Cardiac septum (tissue), 1 donor: Measurements from ENCODE around the gene LGR6. TPM values are rescaled to one million over a fixed set of nuclear protein-coding genes. Genes with fewer than 3 reads are reported as not detected.
"Not testable (repeated sequence)": the region's sequence is repeated elsewhere in the genome, so short reads cannot be mapped to it uniquely, and the experiment has no call there.

Experiments
- DNase-seq: peaks from one replicate; pipeline ENCODE4 v3.0.0-alpha.2; 2020; ENCODE audit warnings: low spot score
- intact Hi-C: fragments of 100-400 bp; cut with DNase I; formaldehyde crosslinking; loops from one replicate; pipeline ENCODE4 v1.14.0; 2022
- total RNA-seq: library from RNA; stranded (reverse); fragmentation: NEBNext Ultra II Directional; extraction: Animal tissue kit (Norgen Biotek cat#: 25700); gene quantifications from one replicate; pipeline ENCODE4 v1.2.1, GENCODE V29; 2021
- donor health status: DM: no; HTN: no; CAD: no.

The LGR6 gene
- total RNA-seq, 1 donor from 2014 or later: 0.86 TPM

DNA sequence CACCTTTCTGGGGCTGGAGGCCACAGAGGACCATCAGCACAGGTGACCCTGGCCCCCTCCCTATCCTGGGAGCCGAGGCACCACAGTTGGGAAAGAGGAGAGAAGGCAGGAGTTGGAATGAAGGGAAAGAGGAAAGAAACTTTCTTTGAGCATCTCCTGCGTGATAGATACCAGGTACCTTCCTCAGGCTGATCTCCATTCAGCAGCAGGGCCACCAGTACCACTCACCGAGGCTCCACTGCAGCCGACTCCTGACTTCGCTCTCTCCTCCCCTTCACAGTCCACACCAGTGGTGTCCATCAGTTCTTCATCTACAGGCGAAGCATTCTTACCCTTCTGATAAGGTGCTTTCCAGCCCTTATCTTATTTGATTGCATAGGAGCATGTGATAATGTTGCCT is 55.3 kb downstream of the LGR6 start:
- peak; percentile 27 for DNase-seq
- intact Hi-C loops: no loop called here

DNA sequence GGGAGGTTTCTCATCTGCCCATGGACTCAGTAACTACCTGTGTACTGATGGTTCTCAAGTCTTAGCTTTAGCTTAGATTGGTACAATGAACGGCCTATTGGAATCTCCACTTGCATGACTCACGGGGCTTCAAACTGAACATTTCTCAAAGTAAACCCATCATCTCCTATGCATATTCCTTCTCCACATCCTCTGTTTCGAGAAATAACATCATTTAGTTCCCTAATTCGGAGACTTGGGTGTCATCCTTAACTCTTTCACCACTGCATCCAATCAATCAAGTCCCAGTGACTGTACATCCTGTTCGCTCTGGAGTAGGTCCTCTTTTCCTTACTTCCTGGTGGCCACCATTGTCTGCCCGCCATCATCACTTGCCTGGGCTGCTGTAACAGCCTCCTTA is 55.8 kb downstream of the LGR6 start:
- no peak for DNase-seq
- intact Hi-C loops: no loop called here

DNA sequence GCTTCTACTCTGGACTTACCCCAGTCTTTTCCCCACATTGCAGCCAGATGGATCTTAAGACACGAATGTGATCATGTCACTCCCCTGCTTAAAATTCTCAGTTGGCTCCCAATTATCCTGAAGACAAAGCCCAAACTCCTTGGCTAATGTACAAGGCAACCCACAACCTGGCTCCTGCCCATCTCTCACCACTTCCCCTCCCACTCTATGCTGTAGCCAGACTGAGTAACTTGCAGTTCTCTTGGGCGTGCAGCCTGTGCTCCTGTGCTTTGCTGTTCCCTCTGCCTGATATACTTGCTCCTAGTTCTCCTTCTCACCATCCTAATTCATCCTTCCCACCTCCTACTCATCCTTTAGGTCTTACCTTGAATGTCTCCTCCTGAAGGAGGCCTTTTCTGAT is 56.2 kb downstream of the LGR6 start:
- intact Hi-C loops: no loop called here
- peak; percentile 31 for DNase-seq

DNA sequence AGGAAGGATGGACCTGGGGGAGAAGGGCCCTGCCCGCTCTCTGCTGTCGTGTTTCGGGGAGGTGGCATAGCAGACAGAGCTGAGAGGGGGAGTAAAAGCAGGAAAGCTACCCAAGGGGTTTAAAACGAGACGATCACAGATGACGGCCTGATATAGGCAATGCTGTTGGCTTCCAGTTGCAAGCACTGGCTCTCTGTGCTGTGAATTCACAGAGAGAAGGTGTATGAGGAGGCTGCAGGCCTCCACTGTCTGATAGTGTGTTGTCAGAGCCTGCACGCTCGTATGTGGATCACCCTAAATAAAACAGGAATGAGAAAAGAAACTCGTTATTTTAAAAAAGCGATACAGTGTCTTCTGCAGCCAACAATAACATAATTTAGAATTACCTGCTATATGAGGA is 57.4 kb downstream of the LGR6 start:
- peak; percentile 14 for DNase-seq
- intact Hi-C loops: no loop called here

DNA sequence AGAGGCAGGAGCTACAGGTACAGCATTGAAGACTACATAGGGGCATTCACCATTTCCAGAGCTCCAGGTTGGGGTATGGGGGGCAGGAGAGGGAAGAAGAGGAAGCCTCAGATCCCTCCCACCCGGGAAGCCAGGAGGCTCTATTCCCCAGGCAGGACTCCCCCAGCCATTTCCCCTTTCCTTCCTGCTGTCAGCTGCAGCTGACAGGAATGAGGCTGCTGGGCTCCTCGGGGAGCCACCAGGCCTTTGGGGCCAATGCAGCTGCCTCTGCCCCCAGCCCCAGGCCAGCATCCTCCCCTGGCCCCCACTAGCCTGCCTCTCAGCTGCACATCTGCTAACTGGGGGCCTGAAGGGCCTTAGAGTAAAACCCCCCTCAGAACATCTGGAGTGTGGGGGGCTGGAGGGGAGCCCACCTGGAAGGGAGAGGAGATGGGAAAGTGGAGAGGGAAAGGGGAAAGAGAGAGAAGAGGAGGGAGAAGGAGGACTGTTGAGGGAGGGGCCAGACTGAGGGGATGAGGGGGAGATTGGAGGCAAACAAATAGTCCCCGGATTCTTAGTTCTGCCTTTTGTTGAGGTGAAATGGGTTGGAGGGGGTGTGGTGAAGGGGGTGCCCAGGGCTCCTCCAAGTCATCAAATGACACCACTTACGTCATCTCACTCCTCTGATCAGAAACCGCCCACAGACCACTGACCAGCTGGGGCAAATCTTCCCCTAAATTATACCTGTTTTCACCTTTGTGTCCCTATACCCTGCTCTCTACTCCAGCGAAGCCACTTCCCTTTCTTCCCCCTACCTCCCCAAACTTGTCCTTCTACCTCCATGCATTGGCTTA is 58.0 kb downstream of the LGR6 start:
- intact Hi-C loops: no loop called here
- peak; percentile 58 for DNase-seq

DNA sequence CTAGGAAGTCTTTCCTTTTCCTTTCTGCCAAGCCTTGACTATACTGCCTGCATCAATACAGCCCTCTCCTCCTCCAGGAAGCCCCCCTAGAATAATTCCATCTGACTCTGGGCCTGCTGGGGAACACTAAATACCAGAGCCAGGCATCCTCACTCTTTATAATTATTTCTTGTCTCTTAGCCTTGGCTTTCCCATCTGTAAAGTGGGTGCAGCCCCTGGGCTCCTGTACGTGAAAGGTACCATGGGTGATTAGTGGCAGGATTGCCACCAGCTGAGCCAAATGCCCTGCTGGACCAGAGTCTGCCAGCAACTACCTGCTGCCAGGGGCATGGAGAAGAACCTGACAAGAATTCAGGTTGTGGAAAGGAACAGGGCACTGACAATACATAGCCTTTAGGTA is 58.7 kb downstream of the LGR6 start:
- peak; percentile 47 for DNase-seq
- intact Hi-C loops: no loop called here

DNA sequence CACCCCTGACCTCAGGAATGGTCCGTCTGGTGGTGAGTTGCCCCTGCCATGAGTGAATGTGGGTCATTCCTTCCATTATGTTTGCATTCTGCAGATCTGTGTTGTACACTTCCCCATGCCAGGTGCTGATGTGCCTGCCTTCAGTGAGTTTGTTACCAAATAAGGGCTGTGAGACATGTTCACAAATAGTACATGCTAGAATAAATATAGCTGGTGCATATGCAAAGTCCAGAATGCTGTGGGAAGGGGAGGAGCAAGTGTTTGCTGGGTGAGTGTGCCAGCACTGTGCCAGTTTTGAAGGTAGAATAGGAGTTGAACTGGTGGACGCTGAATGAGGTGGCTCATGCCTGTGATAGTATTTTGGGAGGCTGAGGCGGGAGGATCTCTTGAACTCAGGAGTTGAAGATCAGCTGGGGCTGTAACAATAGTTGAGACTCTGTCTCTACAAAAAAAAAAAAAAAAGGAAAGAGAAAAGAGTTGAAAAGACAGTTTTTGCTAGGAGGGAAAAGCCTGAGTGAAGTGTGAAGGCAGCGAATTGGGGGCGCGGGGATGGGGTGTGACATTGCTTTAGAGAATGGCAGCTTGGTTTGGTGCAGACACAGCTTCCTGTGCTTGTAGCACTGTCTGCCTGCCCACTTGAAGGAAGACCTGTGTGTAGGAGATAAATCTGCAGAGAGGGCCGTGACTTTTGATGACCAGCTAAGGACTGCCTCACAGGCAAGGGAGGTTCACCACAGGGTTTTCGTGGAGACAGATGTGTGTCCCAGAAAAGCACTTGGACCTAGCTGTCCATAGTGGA is 61.1 kb downstream of the LGR6 start:
- intact Hi-C loops: no loop called here
- peak; percentile 68 for DNase-seq

DNA sequence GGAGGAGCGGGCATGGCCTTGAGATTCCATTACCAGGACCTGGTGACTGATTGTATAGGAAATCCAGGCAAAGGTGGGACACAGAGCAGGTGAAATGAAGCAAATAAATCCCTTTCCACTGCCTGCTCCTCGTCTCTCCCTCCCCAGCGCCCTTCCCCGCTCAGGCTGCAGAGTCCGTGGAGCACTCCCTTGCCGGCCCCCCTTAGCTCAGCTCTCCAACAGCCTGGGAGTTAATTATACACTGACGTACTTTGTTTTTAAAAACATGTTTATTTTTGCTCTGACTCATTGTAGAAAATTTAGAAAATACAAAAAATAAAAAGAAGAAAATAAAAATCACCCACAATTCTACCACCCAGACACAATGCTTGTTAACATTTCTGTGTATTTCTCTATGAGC is 61.7 kb downstream of the LGR6 start:
- no peak for DNase-seq
- intact Hi-C loops: no loop called here

DNA sequence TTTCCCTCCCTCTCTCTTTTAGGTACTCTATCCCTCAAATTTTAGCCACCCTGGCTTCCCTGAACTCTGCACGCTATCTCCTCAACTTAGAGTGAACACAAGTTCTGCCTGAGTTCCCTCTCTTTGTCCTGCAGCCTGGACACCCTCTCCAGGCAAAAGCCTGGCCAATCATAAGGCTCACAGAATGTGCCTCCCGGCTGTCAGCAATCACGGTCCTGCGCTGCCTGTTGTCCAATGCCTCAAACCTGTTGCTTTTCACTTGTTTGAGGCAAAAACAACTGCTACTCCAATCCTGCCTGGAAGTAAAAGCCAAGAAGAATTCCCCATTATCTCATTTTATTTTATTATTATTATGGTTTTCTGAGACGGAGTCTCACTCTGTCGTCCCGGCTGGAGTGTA is 66.1 kb downstream of the LGR6 start:
- intact Hi-C loops: no loop called here
- DNase-seq: peak; percentile 46

DNA sequence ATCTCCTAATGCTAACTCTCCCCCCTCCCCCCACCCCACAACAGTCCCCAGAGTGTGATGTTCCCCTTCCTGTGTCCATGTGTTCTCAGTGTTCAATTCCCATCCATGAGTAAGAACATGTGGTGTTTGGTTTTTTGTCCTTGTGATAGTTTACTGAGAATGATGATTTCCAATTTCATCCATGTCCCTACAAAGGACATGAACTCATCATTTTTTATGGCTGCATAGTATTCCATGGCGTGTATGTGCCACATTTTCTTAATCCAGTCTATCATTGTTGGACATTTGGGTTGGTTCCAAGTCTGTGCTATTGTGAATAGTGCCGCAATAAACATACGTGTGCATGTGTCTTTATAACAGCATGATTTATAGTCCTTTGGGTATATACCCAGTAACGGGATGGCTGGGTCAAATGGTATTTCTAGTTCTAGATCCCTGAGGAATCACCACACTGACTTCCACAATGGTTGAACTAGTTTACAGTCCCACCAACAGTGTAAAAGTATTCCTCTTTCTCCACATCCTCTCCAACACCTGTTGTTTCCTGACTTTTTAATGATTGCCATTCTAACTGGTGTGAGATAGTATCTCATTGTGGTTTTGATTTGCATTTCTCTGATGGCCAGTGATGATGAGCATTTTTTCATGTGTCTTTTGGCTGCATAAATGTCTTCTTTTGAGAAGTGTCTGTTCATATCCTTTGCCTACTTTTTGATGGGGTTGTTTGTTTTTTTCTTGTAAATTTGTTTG is 67.8 kb downstream of the LGR6 start:
- intact Hi-C loops: not testable (repeated sequence)

DNA sequence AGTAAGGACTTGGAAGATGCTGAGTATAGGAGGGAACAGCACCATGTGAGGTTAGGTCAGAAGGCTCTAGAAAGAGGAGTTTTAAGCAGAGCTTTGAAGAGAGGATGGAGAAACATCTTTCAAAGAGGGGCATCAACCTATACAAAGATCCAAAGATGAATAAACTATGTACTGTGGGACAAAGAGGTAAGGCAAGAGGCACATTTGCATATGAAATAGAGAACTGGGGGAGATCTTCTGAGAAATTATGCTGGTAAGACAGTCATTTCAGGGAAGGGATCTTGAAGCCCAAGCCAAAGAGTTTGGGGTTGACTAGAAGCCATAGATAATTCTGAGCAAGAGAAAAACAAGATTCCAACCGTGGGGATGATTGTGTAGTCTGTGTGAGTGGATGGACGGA is 70.0 kb downstream of the LGR6 start:
- intact Hi-C loops: no loop called here
- no peak for DNase-seq

More for the DNA sequence above, 67.8 kb downstream of the LGR6 start:
- not testable (repeated sequence) for DNase-seq

DNA sequence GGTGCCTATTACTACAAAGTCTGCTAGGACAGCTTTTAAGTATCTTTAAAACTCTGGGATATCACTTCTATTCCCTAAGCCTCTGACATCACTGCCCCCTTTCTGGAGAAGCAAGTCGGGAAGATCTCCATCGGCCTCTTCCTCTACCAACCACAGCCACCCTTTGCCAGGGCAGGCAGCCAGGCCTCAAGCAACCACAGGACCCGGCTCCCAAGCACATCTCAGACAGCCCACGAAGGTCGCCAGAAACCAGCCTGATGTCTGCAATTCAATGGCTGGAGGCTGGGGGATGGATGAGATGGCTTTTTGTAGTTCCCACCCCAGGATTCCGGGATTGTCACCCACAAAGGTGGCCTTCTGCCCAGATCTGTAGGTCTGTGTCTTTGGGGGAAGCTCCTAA is 70.7 kb downstream of the LGR6 start:
- DNase-seq: peak; percentile 35
- intact Hi-C loops: no loop called here

DNA sequence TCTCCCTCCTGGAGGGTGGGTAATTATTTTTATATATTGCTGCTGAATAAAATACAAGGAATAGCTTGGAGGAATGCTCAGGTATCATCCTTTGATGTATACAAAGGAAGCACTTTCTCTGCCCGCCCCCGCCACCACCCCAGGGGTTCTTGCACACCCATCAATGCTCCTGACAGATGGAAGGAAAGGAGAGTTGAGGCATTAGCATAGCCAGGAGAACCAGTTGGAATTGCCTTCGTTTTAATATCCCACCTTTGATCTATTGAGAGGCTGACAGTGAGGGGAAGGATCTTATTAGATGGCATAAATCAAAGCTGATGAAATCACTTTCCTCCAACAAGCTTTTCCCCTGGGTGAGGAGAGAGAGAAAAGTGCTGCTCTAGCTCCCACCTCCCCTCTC is 71.1 kb downstream of the LGR6 start:
- DNase-seq: peak; percentile 47
- intact Hi-C loops: no loop called here

DNA sequence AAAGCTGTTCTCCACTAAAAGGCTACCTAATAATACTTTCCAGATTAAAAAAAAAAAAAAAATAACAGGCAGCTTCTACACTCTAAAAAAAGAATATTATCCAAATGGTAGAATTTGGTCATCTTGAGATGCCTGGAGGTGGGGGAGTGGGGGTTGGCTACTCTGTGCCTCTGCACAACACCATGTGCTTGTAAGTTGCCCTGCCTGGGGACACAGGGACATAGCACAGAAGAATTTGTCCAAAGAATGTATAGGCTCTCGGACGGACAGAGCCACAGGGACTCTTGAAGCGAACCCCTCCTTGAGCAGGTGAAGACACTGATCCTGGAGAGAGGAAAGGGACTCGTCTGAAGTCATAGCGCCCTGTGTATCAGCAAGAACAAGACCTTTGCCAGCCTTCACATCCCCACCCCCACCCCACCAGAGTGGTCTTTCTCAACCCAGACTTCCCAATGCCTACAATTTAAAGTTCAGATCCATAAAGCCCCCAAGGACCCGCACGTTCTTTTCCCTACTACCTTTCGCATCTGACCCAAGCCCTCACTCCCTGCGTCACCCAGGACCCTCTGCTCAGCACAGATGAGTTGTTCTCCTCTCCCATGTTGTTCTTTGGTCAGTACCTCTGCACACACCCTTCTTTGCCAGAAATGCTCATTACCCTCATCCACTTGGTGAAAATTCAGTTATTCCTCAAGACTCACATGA is 72.6 kb downstream of the LGR6 start:
- intact Hi-C loops: no loop called here
- peak; percentile 67 for DNase-seq

DNA sequence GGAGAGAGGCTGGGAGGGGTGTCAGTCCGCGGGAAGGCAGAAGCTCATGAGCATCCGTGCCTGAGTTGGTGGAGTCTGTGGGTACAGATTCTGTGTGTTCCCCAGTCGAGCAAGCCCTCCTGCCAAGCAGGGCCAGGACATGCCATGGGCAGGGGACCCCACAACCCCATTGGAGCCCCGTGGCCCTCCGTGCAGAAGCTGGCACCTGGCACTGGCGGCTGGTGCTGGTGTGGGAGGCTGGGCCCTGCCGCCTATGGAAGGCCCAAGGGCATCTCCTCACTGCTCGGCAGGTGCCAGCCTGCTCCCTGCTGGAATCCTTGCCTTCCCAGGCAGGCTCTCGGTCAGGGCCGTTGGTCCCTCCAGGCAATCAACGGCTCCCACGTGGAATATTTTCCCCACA is 74.4 kb downstream of the LGR6 start:
- peak; percentile 66 for DNase-seq
- intact Hi-C loops: no loop called here

DNA sequence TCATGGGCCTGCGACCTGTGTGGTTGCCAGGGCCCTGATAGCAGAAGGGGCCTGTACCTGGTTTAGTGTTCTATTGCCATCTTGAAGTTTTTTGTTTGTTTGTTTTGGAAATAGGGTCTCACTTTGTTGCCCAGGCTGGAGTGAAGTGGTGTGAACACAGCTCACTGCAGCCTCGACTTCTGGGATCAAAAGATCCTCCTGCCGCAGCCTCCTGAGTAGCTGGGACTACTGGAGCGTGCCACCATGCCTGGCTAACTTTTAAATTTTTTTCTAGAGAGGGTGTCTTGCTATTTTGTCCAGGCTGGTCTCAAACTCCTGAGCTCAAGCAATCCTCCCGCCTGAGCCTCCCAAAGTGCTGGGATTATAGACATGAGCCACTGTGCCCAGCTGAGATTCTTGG is 75.2 kb downstream of the LGR6 start:
- DNase-seq: no peak
- intact Hi-C loops: no loop called here

DNA sequence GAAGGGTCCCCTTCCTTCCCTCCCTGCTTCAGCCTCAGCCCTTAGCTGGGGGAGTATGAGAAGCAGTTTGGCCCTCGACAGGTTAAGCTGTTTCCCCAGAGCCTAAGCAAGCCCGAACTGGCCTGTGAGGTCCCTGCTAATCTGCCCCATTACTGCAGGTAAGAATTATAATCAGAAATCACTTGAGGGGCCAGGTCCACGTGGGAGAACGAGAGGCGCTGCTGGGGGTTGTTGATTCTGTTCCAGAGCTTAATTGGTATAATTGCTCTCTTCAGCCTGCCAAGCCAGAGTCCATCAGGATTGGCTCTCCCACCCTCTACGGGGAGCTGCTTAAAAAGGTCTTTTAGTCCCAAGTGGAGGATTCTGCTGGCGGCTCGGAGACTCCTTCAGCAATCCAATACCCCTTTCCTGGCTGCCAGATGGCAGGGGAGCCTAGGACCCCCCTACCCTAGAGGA is 77.3 kb downstream of the LGR6 start:
- intact Hi-C loops: no loop called here
- no peak for DNase-seq

DNA sequence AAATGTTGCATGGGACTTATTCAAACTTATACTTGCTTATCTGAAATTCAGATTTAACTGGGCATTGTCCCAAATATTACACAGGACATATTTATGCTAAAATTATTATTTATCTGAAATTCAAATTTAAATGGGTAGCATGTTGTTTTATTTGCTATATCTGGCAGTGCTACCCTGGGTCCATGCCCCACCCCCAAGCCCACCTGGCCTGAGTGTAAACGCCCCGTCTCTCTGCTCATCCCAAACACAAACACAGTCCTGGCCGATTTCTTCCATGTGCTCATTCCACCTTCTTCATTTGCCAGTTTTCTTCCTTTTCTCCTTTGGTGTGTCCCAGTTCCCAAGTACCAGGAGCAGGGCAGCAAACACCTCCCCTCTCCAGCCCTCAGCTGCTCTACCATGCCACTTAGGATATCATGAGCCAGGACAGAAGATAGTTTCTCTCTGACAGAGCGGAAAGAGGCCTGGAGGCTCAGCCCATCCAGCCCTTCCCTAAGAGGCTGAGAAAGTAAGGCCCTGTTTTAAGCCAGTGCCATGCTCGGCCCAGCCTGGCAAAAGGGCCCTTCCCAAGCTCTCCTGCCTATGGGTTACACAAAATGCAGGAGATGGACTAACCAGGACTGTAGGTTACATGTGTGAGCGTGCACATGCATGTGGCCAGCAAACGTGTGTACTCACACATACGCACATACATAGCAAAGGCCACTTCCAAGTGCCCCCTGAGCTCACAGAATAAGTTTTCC is 78.7 kb downstream of the LGR6 start:
- no peak for DNase-seq
- intact Hi-C loops: no loop called here

DNA sequence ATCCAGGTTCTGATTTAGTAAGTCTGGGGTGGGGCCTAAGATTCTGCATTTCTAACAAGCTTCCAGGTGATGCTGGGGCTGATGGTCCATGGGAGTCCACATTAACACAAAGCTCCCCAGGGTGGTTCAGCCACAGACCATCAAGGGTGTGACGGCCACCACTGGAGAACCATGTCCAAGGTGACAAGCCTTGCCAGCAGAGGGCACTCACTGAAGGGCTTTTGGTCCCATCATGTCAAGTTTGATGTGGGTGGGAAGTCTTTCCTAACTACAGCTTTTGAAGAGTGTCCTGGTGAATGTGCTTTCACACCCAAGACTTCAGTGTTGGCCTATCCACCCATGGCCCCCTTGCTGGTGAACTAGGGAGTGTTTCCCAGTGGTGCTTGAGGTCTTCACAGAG is 81.0 kb downstream of the LGR6 start:
- intact Hi-C loops: loop anchor here (2.0 kb wide), 1 partner anchor 40 kb away; no protein-coding TSS in a partner anchor
- no peak for DNase-seq
